Measurements from ENCODE around the gene NCOR1. TPM values are rescaled to one million over a fixed set of nuclear protein-coding genes. Genes with fewer than 3 reads are reported as not detected.

NCOR1 gene
- total and polyA plus RNA-seq, 2 of the 13 experiments (the other 11 are each of a cell fraction or from before 2014, with no cell fraction given), result 57.0 to 71.7 TPM

DNA sequence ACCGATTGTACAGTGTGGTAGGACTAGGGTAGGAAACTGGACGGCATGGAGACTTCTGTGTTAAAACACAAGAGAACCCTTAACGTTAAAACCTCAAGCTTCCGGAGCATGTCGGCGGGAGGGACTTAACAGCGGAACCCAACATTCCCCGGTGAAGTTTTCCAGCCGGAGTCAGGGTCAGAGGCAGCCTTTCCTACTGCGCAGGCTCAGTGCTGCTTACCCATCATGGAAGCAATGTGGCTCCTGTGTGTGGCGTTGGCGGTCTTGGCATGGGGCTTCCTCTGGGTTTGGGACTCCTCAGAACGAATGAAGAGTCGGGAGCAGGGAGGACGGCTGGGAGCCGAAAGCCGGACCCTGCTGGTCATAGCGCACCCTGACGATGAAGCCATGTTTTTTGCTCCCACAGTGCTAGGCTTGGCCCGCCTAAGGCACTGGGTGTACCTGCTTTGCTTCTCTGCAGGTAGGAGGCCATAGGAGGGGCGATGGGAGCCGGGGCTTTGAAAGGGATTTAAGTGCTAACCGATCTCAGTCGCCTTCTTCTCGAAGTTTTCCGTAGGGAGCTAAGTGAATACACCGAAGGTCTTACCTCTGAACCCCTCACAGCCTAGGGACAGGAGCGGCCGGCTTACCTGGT, 1.8 kb upstream of the NCOR1 start, which contains the start of gene PIGL (continued):
- TF ChIP-seq ONECUT2 (CRISPR knock-in tag; IDR thresholded peaks at IDR 0.05), result peak; percentile 41; the same call in 1 of the 2 replicates
- peak; percentile 77 for TF ChIP-seq ELF1 (CRISPR knock-in tag; IDR thresholded peaks at IDR 0.05)
- TF ChIP-seq ZEB1 (IDR thresholded peaks at IDR 0.05; ENCODE audit: insufficient replicate concordance, low read depth), result peak; percentile 56
- TF ChIP-seq ZNF510 (CRISPR knock-in tag; IDR thresholded peaks at IDR 0.05; ENCODE audit: low read depth), result no peak
- peak; percentile 86; the same call in 1 of the 3 replicates for TF ChIP-seq MXI1 (IDR thresholded peaks at IDR 0.05; ENCODE audit: borderline replicate concordance, low read depth, low read length)
- TF ChIP-seq ARID5B (CRISPR knock-in tag; IDR thresholded peaks at IDR 0.05), result peak; percentile 68
- TF ChIP-seq, protein P1, sequence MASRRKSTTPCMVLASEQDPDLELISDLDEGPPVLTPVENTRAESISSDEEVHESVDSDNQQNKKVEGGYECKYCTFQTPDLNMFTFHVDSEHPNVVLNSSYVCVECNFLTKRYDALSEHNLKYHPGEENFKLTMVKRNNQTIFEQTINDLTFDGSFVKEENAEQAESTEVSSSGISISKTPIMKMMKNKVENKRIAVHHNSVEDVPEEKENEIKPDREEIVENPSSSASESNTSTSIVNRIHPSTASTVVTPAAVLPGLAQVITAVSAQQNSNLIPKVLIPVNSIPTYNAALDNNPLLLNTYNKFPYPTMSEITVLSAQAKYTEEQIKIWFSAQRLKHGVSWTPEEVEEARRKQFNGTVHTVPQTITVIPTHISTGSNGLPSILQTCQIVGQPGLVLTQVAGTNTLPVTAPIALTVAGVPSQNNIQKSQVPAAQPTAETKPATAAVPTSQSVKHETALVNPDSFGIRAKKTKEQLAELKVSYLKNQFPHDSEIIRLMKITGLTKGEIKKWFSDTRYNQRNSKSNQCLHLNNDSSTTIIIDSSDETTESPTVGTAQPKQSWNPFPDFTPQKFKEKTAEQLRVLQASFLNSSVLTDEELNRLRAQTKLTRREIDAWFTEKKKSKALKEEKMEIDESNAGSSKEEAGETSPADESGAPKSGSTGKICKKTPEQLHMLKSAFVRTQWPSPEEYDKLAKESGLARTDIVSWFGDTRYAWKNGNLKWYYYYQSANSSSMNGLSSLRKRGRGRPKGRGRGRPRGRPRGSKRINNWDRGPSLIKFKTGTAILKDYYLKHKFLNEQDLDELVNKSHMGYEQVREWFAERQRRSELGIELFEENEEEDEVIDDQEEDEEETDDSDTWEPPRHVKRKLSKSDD (CRISPR knock-in tag; IDR thresholded peaks at IDR 0.05; ENCODE audit: low read depth), result peak; percentile 82; the same call in 1 of the 2 replicates
- TF ChIP-seq ZNF605 (CRISPR knock-in tag; IDR thresholded peaks at IDR 0.05), result no peak
- peak; percentile 19; the same call in 1 of the 2 replicates for TF ChIP-seq BHLHE40 (IDR thresholded peaks at IDR 0.05; ENCODE audit: low read length)
- peak; percentile 36; the same call in 1 of the 2 replicates for TF ChIP-seq RAD21 (CRISPR knock-in tag; IDR thresholded peaks at IDR 0.05)
- TF ChIP-seq KDM5B (CRISPR knock-in tag; IDR thresholded peaks at IDR 0.05; ENCODE audit: borderline replicate concordance), result peak; percentile 74; the same call in 1 of the 2 replicates
- TF ChIP-seq ZNF749 (CRISPR knock-in tag; IDR thresholded peaks at IDR 0.05; ENCODE audit: borderline replicate concordance), result no peak
- peak; percentile 95 for TF ChIP-seq ETV5 (CRISPR knock-in tag; IDR thresholded peaks at IDR 0.05; ENCODE audit: borderline replicate concordance)
- no peak for TF ChIP-seq GPN1 (CRISPR knock-in tag; IDR thresholded peaks at IDR 0.05; ENCODE audit: borderline replicate concordance)
- TF ChIP-seq, protein P2, sequence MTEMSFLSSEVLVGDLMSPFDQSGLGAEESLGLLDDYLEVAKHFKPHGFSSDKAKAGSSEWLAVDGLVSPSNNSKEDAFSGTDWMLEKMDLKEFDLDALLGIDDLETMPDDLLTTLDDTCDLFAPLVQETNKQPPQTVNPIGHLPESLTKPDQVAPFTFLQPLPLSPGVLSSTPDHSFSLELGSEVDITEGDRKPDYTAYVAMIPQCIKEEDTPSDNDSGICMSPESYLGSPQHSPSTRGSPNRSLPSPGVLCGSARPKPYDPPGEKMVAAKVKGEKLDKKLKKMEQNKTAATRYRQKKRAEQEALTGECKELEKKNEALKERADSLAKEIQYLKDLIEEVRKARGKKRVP (CRISPR knock-in tag; IDR thresholded peaks at IDR 0.05), result peak in 1 of 2 experiments; percentile 63; a peak in 2 of 4 replicates
- TF ChIP-seq NFKB2 (CRISPR knock-in tag; IDR thresholded peaks at IDR 0.05; ENCODE audit: borderline replicate concordance), result peak; percentile 89; the same call in 1 of the 2 replicates
- TF ChIP-seq CAMTA2 (CRISPR knock-in tag; IDR thresholded peaks at IDR 0.05; ENCODE audit: borderline replicate concordance), result peak; percentile 29; the same call in 1 of the 2 replicates
- no peak for TF ChIP-seq SCMH1 (CRISPR knock-in tag; IDR thresholded peaks at IDR 0.05; ENCODE audit: borderline replicate concordance)
- TF ChIP-seq ZNF446 (CRISPR knock-in tag; IDR thresholded peaks at IDR 0.05), result no peak
- no peak for TF ChIP-seq TBP (CRISPR knock-in tag; IDR thresholded peaks at IDR 0.05)
- TF ChIP-seq ZNF34 (CRISPR knock-in tag; IDR thresholded peaks at IDR 0.05; ENCODE audit: borderline replicate concordance), result no peak
- no peak for TF ChIP-seq GLI4 (CRISPR knock-in tag; IDR thresholded peaks at IDR 0.05; ENCODE audit: borderline replicate concordance)
- TF ChIP-seq MAFK (conservative IDR thresholded peaks at IDR 0.05 in 1 of 2, IDR thresholded peaks at IDR 0.05 in 1 of 2; ENCODE audit: low read length in 2 of 2), result no peak
